Stimulated activated CD4-positive, alpha-beta T cell treated with anti-CD3 and anti-CD28 coated beads, Interleukin-4, amount 100 ng/mL, for 4 hours (primary cell): ENCODE data around the gene PACSIN2.
"Not testable (repeated sequence)": the region's sequence is repeated elsewhere in the genome, so short reads cannot be mapped to it uniquely, and the experiment has no call there.

Experiments used
- DNase-seq, 2 experiments: peaks; one replicate each; pipeline ENCODE4 v3.0.0-alpha.2; 2020

PACSIN2 gene

DNA sequence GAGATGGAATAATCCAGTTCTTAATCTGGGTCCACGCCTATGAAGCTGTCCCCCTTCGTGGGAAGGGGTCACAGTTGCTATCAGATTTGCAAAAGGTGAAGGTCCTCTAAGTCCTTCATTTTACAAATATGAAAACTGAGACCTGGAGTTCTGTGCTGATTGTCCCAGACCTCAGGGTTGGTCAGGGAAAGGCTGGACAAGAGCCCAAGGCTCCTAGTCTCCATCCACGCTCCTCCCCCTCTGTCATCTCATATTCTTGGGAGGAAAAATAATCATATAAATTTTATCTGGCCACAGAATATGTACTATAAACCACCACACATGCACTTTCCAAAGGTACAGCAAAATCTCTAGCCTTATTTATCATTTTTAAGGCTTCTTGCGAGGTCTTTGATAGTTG is 5.5 kb downstream of the PACSIN2 start:
- no peak for DNase-seq

DNA sequence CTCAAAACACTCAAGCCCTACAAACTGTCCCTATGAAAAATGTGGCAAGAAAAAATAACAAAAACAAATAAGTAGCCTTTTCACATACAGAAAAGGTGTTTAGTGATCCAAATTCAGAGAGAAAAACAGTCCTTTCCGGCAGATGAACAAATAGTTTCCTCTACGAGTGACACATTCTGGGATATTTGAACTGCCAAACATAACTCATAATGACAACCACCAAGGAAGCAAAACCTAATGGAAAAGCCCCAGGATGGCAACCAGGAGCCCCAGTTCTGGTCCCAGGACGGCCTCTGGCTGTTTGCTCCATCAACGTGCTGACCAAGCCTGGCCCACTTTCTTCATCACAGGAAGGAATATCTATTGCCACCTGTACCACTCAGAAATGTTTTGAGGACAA is 6.0 kb downstream of the PACSIN2 start:
- no peak for DNase-seq

DNA sequence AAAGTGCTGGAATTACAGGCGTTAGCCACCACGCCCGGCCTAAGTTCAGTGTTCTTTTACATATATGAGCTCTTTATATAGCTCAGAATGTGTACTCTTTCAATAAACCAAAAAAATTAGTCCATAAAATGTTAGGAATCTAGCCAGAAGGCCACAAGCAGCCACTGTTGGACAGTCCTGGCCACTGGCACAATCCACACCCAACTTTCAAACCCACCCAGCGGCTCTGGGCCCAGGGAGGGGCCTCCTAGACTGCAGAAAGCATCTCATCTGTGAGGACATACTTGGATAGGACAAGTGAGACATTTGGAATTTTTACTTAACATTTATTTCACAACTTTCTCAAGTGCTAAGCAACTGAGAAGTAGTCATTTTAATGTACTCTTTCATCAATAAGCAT is 6.4 kb downstream of the PACSIN2 start:
- DNase-seq: no peak

DNA sequence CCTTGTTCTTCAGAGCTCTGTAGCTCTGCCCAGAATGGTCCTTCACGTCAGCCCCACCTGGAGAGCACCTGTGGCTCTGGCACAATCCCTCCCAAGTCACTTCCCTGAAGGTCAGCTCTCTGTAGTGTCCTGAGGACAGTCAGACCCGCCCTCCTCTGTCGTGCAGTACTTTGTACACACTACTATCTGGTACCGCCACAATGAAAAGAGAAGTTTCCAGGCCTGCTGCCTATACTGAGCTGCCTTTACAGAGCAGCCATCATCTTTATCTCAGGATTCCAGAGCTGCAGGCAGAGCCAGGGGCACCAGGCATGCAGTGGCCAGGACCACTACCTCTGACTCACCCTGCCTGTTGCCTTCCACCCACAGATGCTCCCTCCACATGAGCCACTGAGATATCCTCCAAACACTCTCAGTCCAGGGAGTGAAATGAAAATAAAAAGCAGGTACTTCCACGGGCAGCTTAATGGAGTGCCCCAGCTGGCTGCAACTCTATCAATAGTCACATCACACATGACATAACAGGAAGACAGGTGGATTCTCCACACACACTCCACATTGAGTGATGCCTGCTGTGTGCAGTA is 7.3 kb downstream of the PACSIN2 start:
- no peak for DNase-seq

DNA sequence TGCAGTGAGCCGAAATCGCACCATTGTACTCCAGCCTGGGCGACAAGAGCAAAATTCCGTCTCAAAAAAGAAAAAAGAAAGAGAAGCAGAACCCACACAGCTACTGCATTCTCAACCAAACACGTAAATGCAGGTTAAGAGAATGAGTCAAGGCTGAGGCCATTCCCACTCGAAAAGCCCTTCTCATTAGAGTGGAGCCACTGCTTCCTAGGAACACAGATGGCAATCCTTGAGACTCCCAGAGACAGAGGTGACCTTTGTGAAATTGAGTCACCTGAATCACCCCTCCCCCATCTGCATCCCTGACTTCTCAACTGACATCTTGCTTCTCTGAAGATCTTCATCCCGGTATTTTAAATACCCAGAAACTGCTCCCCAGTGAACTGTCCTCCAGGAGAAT is 8.2 kb downstream of the PACSIN2 start:
- no peak for DNase-seq

DNA sequence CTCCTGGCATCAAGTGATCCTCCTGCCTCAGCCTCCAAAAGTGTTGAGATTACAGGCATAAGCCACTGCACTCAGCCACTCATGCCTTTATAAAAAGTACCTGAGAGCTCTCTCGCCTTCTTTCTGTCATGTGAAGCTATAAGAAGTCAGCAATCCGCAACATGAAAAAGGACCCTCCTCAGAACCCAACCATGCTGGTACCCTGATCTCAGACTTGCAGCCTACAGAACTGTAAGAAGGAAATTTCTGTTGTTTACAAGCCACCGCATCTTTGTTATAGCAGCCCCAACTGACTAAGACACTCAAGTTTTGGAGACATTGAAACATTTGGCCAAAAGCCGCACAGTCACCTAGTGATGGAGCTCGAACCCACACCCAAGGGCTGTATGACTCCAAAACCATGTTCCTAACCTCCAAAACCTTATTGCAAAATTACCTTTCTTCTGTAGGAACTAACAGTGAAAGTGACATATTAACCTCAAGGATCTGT is 8.9 kb downstream of the PACSIN2 start:
- DNase-seq: no peak

DNA sequence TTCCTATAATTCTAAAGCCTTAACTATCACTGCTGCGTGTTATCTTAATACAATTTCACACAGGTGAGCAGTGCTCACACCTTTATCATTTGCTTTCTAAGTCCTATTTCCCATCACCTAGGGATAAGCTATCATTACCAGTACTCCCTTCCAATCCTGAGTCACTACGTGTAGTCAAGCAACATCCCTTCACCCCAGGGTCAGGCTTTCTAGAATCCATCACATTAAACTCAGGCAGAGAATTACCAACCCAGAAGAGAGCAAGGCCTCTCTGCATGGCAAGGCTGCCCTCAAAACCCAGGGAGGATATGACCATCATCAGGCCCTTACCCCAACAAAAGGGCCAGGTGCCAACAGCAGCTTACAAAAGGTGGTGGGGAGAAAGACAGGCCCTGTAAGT is 9.8 kb downstream of the PACSIN2 start:
- DNase-seq: no peak

DNA sequence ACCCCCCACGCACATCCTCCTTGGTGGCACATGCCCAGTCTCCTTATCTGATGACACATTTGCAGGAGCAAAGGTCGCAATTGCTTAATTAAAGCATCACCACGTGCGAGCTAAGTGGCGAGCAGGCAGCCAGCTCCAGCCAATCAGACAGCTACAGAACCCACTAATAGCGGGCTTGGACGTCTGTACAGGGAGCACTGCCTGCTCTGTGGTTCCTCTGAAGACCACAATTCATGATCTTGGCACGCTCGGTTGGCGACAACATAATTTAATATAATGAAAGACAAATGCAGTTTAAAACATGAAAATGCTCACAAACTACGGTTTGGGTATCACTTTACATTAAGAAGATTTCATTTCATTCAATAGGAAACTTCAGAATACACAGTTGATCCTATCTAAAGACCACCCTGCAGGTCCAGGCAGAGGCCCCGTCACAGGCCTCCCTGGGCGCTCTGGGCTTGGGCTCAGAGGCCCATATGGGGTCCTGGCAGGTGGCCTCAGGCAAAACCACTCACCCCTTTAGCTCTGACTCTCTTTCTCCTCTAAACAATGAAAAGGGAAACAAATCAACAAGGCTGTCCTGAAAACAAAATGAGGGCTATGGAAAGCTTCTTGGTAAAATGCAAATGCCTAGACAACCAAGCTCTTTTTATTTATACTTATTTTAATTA is 10.4 kb downstream of the PACSIN2 start:
- no peak for DNase-seq

DNA sequence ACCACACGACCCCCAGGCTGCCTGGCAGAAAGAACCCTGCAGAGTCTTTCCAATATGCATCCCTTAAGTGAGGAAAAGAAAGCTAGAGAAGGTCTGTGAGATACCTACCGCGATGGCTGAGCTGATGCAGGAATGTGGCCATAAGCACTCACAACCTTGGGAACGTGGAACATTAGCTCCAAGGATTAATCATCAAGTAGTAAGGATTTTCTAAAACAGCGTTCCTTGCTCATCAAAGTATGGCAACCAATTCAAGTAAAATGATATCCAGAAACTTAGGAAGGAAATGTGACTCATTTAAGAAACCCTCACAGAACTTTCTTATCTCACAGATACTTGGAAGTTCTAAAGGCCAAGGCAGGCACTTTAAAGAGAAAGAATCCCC is 12.8 kb downstream of the PACSIN2 start:
- no peak for DNase-seq

DNA sequence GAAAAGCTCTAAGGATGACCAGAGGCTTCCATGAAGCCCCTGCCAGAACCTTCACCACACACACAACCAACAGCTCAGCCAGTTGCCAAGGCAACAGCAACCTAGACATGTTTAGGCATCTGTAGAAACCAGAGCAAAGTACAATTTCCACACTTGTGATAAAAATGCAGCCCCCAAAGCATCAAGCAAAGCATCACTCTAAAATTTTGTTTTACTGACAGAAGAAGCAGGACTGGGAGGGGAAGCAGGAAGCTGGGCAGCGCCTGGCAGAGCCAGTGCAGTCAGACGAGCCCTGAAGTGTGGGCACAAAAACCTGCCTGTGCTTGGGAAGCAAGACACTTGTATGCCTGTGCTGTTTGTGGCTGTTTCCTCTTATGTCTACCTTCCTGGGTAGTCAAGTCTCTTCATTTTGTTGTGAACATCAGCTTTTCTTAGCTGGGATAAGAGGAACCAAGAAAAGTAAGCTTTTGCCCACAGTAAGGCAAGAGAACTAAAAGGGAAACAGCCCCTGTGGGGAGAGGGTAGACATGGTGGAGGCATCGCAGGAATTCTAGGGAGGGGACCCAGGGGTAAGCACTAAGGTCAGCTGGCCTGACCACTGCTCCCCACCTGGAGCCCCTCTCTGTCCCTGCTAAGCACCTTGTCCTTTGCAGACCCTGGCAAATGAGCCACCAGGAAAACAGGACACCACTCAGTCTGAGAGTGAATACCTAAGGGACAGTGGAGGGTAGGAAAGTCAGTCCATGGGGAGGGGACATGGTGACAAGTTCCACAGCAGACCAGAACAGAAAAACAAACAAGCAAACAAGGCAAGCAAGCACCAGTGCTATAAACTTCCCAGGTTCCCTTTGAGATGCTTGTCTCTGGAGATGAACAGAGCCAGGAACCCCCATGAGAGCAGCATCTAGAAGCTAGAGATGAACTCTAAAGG is 13.4 kb downstream of the PACSIN2 start:
- DNase-seq: no peak

DNA sequence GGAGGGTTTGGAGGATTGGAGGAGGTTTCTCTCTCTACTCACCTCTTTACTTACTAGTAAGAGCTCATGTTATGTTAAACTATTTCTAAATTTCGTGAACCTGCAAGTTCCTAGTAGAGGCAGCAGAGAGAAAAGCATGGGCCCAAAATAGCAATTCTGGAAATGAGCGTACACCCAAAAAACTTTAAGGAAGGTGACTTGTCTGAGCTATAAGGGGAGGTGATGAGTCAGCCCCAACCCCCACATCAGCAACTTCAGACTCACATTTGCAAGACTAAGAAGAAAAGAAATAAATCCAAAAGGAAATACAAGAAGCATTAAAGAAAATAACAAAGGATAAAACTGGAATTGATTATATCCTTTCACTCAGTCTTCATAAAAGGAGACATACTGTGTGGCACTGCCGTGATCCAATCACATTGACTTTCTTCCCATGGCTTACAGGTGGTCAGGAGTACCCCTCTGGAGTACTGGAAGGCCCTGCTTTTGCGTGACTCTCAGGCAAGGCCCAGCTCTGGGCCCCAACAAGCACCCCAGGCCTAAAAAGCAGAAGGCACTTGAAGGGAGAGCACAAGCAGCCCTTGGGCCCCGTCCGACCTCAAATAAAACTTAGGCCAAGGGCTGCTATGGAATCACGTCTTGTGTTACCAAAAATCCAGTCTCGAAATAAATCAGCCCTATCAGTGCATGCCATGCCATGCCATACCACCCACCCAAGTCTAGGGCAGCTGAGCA is 14.3 kb downstream of the PACSIN2 start:
- DNase-seq: peak; percentile 31 to 35

DNA sequence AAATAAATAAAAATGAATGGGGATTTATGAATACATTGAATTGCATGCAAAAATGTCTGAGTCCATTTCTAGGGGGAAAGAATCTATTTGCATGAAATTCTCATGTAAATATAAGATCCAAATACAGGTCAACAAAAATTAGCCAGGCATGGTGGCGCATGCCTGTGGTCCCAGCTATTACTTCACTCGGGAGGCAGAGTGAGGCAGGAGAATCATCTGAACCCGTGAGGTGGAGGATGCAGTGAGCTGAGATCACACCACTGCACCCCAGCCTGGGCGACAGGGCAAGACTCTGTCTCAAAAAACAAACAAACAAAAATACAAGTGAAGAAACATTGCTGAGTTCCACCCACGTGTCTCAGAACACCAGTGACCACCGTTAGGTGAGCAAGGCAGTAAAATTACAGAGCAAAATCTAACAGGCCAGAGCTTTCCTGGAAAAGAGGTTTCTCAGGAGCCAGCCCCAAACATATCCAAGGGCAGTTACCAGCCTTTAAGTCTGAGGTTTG is 17.3 kb downstream of the PACSIN2 start:
- DNase-seq: no peak

DNA sequence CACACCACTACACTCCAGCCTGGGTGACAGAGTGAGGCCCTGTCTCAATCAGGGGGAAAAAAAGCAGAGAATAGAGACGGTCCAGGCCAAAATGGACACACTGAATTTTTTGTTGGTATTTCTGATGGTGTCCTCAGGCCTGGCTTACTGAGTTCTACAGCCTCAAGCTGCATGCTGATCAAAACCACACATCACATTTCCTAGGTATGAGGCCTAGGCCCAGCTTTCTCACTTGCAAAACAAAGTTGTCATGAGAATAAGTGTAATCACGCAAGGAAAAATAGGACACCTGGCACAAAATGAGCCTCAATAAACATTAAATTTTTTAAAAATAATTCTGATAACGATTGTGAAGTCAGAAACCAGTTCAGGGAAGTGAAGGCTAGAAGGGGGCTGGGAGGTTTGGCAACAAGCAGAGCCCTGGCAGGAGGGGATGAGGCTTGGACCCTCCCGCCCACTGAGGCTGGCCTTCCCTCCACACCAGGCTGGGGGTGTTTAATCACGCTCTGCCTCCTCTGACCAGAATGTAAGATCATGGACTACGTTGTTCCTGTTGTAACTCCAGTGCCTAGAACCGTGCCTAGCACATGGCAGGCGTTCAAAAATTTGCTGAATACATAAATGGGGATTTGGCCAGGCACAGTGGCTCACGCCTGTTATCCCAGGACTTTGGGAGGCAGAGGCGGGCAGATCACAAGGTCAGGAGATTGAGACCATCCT is 18.1 kb downstream of the PACSIN2 start:
- DNase-seq: no peak

DNA sequence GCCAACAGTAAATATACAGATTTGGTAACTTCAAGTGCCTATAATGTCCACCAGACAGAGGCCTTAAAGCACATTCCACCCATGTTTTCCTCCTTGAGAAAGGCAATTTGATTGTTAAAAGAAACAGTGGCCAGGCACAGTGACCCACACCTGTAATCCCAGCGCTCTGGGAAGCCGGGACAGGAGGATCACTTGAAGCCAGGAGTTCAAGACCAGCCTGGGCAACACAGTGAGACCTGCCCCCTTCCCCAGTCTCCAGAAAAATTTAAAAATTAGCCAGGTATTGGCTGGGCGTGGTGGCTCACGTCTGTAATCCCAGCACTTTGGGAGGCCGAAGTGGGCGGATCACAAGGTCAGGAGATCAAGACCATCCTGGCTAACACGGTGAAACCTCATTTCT is 19.3 kb downstream of the PACSIN2 start:
- not testable (repeated sequence) for DNase-seq

DNA sequence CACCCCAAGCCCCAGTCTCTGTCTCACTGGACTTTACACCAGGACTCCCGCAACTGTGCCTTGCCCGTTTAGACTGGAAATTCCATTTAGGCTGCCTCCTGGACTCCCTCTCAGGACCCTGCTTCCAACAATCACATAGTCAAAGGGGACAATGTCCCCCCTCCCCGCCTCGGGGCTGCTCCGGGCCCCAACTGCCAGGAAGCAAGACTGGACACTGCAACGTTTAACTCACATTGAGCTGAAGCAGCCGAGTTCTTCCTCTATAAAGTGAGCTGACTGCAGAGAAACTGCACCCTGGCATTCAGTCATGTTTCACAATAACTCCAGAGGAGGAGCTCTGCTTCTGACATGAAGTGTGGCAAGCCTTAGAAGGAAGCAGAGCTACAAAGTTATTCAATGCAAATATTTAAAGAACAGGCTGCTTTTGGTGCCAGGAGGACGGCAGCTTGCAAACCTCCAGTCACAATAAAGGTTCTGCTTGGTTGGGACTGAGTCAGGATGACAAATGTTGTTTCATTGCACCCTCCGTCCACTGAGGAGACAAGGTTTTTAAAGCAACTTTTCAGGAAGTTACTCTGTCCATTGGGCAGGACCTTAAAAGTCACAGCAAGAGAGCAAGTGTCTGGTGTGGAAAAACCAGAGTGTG is 19.9 kb downstream of the PACSIN2 start:
- no peak for DNase-seq

DNA sequence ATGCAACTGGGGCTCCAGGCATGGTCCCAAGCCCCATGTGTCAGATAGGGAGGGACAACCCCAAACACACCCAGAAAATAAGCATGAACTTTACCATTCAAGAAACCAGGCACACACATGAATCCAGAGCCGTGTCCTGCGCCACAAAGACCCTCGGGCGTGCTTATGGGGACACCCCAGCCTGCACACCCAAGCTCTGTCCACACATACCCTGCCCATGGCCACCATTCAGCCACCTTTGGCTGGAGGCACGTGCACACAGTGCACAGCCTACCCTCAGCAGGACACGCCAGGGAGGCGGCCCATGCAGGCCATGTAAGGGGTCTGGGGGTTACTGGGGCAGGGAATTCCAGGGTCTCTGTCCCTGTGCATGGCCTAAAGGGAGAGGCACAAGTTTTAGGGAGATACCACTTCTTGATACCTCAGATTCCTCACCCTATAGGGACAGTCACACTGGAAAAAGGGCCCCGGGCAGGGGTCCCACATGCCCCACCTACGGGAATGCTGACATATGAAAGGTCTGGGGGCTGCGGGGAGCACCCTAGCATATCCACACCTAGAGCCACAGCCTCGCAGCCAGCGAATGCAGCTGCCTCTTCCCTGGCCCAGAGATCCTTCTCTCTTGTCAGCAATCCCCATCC is 20.6 kb downstream of the PACSIN2 start:
- no peak for DNase-seq

DNA sequence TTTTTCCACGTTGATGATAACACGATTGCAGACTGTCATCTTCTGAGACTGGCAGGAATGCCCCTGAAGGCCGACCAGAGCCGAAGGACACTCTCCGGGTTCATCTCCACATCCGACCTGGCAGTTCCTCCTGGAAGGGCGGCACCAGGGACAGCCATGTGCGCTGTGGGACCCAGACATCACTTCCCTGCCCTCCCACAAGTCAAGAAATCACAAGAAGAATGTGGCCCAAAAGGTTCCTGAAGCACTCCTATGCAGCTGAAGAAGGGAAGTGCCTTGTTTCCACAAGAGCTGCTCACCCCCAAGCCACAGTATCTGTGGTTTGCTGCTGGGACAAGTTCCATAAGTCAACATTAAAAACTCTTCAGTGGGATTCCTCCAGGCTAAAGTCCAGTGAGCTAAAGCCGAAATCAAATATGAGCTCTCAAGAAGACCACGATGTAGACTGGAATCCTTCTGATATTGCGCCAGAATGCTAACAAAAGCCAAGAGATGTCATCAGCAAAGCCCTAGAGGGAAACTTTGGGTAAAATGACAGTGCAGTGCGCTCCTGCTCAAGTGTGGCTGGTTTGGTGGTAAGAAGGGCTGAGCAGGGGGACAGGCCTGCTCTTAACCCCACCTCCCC is 21.2 kb downstream of the PACSIN2 start:
- DNase-seq: no peak

DNA sequence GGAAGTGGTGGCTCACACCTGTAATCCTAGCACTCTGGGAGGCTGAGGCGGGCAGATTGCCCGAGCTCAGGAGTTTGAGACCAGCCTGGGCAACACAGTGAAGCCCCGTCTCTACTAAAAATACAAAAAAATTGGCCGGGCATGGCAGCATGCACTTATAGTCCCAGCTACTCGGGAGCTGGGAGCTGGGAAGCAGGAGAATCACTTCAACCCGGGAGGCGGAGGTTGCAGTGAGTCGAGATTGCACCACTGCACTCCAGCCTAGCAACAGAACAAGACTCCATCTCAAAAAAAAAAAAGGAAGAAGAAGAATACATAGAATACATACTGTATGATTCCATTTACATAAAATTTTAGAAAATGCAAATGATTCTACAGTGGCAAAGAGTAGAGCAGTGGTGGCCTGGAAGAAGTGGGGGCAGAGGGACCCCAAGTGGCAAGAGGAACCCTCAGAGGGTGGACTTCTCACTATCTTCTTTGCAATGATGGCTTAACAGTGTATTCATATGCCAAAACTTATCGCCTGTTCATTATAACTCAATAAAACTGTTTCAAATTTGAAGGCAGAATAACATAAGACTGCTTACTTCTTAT is 22.0 kb downstream of the PACSIN2 start:
- DNase-seq: no peak

DNA sequence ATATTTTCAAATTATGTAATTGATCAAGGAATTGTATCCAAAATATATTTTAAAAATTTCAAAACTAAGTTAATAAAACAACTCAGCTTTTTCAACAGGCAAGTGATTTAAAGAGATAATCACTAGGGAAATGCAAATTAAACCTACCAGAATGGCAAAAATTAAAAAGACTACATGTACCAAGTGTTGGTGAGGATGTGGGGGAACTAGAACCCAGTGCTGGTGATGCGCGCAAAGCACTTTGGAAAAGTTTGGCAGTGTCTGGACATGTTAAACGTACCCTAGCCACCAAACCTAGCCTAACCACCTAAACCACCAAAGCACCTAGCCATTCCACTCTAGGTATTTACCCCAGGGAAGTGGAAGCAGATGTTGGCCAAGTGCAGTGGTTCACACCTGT is 22.9 kb downstream of the PACSIN2 start:
- no peak for DNase-seq

DNA sequence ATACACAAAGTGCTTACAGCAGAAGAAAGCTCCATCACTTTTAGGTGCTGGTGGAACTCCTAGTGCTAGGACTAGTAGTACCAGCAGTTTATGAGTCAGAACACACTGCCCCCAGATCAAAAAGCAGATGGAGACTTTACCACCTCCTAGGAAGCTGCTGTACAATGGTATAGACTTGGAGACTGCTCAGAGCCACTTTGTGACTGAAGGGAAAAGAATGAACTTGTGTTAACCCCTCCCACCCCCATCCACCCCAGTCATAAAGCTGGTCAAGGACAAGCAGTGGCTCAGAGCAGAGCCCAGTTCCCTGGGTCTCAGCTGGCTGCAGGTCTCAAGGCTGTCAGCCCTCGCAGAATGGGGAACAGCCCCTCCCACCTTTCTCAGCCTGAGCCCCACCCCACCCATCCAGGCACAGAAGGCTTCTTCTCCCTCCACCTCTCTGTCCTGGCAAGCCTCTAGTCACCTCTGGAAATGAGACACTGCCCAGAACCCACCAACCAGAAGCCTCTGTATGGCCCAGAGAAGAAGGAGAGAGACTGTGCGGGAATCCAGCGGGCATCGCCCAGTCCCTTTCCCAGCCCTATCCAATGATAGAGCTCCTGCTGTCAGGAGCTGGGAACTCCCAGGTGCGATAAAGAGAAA is 23.8 kb downstream of the PACSIN2 start:
- no peak for DNase-seq
